ENCODE results near the gene CLEC11A. TPM values are rescaled to one million over a fixed set of nuclear protein-coding genes. Genes with fewer than 3 reads are reported as not detected.

Gene CLEC11A
- total and polyA plus RNA-seq, 9 of the 15 experiments (the other 6 are each of a cell fraction or from before 2014, with no cell fraction given), result 0.39 to 43.9 (median 3.4) TPM

GRCh38 chr19:50720921-50721381 is 2.2 kb upstream of the CLEC11A start (continued):
- peak; percentile 26; the same call in 1 of the 2 replicates for TF ChIP-seq REST (IDR thresholded peaks at IDR 0.05; ENCODE audit: borderline replicate concordance)
- 0 out of 2 replicates have a peak, but pooled peaks have one; percentile 41 for TF ChIP-seq REST (CRISPR knock-in tag; IDR thresholded peaks at IDR 0.05; ENCODE audit: low read depth)
- peak; percentile 78; the same call in 1 of the 2 replicates for TF ChIP-seq SPI1 (IDR thresholded peaks at IDR 0.05; ENCODE audit: borderline replicate concordance, low read depth, low read length)
- no peak for TF ChIP-seq NELFE (IDR thresholded peaks at IDR 0.05; ENCODE audit: insufficient read depth, insufficient read length)
- TF ChIP-seq RBBP5 (IDR thresholded peaks at IDR 0.05; ENCODE audit: borderline replicate concordance, insufficient read depth, low read length, poor library complexity, severe bottlenecking), result no peak
- TF ChIP-seq ZBTB2 (IDR thresholded peaks at IDR 0.05), result no peak
- peak; percentile 30; the same call in 1 of the 2 replicates for TF ChIP-seq TFAP4 (CRISPR knock-in tag; IDR thresholded peaks at IDR 0.05; ENCODE audit: borderline replicate concordance)
- TF ChIP-seq FOXJ3 (CRISPR knock-in tag; IDR thresholded peaks at IDR 0.05), result no peak
- no peak for TF ChIP-seq STAG1 (CRISPR knock-in tag; IDR thresholded peaks at IDR 0.05; ENCODE audit: borderline replicate concordance)
- TF ChIP-seq ETV1 (tag; conservative IDR thresholded peaks at IDR 0.05; ENCODE audit: low read depth), result no peak
- no peak for TF ChIP-seq ZNF277 (CRISPR knock-in tag; IDR thresholded peaks at IDR 0.05; ENCODE audit: borderline replicate concordance)
